HK-2 (cell line): ENCODE results near the gene RTP3.

ENCODE experiments used
- DNase-seq: peaks from one replicate; pipeline ENCODE4 v3.0.0-alpha.2; 2018; ENCODE audit not compliant: unreplicated experiment

RTP3 gene

DNA sequence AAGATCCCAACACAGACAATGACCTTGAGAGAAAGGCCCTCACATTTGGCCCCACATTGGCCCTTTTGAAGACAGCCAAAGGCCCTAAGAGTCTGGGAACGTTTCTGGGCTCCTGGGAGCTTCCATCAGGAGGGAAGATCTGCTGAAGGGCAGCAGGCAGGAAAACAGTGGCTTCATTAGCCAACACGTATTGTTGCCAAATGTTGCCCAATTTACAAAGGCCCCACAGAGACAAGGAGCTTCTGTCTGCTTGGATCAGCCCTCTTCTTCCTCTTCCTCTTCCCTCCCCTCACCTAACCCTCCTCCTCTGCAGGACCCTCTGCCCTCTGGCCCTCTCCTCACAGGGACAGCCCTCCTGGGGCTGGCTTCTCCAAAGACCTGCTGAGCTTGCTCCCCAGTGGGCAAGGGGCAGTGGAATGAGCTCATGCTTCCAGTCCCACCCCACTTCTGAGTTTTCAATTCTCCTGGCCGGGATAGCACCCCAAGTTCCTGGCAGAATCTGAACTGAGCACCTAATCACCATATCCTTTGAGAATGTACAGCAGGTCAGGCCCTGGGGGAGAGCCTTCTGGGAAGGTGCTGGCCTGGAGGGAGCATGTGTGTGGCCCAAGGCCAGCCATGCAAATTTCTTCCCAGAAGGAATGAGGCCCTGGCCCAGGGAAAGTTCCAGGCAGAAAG, 28.0 kb upstream of the RTP3 start:
- no peak for DNase-seq

DNA sequence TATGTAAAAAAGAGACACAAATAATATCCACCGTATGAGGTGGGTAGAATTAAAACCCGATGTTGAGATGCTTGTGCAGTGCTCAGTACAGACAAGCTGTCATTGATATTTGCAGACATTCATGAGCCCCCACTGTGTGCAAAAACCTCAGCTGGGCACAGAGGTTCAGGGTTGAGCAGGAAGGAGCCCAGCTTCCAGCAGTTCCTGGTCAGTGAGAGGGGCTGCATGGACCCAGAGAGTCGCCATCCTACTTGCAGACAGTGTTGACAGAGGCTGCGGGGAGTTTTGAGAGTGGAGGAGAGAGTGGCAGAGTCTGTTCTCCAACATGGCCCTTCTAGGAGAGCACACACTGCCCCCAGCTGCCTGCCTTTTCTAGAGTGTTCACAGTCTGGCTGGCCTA, 26.9 kb upstream of the RTP3 start:
- DNase-seq, result no peak

DNA sequence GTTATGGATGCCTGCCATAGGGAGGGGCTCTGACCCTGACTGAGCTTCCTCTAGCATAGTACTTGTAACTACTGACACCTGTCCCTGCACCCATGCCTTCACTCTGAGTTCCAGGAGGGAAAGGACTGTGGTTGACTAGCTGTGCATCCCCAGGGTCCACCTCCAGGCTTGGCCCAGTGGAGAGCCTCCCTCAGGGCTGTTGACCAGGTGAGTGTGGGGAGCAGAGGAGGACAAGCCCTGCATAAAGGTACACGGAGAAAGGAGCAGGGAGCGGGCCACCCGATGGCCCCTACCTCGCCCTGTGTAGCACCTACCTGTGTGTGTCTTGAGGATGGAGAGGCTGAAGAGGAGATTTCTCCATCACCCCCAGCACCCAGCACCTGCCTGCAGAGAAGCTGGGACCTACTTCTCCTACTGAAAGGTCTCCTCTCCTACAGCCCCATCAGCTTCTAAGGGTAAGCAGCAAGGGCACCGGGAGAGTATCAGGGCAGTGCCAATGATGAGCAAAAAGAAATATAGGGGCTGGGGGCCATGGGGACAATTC, 26.3 kb upstream of the RTP3 start:
- no peak for DNase-seq

DNA sequence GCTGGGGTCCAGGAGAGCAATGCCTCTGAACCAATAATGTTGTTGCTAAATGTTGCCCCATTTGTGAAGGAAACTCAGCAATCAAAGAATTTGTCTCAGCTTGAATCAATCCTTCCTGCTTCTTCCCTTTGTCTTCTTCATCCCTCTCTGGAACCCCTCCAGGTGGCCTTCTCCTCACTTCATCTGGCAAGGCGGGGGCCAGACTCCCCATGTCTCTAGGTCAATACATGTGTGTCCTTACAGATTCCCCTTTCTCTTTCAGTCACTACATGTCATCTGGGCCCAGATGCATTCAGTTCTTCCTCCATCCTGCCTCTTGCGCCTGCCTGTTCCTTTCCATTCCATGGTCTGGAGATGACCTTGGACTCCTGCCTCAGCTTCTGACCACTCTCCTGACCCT, 25.0 kb upstream of the RTP3 start:
- DNase-seq, result no peak

DNA sequence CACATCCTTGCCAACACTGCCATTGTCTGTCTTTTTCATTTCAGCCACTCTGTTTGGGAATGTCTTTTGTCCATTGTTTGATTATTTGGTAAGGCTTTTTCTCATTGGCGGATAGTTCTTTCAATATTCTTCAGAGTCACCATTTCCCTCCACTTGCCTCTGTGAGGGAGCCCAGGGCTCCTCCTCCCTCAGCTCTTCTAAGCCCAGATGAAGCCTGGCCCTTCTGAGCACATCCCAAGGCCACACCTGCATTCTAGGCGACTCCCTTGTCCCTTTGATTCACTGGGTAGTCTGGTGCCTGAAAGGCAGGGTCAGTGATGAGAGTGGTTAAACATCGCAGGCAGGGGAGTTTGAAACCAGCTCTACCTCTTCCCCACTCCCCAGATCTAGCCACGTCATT, 20.6 kb upstream of the RTP3 start:
- DNase-seq, result no peak

DNA sequence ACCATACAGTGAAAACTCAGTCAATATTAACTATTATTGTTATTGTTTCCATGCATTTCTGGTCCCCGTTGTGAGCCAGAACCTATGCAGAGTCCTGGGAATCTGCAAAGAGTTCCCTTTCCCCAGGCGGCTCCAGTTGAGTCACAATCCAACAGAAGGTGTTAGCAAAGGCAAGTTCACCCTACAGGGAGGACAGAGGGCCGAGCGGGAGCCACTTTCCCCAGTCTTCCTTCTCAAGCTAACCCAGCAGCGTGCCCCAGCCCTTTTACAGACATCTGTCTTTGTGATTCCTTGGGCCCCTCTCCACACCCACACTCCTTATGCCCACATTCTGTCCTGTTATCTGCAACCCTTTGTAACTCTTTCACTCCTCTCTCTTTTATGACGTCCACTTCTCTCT, 20.0 kb upstream of the RTP3 start:
- DNase-seq, result no peak

DNA sequence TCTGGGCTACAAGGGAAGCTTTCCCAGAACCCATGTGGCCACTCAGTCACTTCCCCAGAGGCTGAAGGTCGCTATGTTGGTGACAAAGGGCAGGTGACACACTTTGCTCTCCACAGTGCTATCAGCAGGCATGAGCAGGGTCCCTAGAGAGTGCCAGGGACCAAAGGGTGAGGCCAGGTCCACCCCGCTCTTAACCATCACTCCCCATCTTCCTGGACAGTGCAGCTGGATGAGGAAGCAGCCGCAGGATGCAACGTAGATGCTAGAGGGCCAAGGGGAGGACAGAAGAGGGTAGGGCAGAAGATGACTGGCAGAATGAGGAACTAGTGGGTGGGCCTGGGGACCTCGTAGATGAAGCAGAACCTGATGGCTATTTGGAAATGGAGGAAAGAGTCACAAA, 19.4 kb upstream of the RTP3 start:
- DNase-seq, result no peak

DNA sequence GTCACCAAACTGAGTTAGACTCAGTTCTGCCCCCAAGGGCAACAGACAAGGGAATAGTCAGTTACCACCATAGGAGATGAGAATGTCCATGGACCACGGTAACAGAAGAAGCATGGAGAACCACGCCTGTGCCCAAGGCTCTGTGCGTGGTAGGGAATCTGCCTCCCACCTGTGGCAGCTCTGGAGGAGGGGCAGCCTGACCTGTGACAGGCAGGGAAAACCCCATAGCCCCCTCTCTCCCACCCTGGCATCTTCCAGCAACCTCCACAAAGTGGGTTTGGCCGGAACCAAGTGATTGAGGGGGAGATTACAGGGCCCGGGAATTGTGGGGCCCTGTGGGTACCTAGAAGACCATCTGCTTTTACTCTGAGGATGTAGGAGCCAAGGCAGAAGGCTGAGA, 18.8 kb upstream of the RTP3 start:
- DNase-seq, result no peak

DNA sequence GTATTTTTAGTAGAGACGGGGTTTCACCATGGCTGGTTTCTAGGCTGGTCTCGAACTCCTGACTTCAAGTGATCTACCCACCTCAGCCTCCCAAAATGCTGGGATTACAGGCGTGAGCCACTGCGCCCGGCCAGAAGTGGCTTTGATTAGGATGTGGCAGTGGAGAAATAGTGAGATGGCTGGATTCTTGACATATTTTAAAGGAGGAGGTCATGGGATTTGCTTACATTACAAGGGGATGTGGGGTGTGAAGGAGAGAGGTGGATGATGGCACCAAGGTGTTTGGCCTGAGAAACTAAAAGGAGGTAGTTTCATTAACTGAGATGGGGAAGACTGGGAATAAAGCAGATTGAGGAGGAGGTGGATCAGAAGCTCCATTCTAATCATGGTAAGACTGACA, 18.1 kb upstream of the RTP3 start:
- no peak for DNase-seq

DNA sequence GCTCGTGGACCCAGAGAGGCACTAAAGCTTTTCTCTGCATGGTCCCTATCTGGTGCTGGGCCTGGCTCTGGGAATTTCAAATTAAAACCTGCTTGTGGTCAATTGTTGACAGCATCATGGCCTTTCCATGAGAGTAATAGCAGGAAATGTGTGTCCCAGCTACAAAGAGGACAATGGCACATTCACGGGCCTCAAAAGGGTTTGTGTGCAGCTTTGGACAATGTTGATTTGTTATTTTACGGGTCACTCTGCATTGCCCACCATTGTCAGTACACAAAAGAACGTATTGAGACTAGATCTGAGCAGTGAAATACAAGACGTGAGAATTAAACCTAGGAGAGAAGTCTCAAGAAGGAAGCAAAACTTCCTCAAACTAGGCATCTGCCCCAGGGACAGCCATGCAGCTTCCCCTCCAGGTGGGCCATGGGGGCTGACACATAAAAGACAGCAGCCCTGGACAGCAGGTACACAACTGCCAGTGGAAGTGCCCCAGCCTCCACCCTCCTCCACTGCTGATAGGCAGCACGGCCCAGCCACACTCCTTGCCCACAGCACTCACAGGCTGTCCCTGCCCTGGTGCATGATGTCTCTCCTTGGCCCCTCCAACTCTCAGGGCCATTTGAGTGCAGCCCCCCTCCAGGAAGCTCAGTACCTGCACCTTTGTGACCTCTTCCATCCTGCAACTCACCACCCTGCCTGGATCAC, 17.1 kb upstream of the RTP3 start:
- DNase-seq, result no peak

DNA sequence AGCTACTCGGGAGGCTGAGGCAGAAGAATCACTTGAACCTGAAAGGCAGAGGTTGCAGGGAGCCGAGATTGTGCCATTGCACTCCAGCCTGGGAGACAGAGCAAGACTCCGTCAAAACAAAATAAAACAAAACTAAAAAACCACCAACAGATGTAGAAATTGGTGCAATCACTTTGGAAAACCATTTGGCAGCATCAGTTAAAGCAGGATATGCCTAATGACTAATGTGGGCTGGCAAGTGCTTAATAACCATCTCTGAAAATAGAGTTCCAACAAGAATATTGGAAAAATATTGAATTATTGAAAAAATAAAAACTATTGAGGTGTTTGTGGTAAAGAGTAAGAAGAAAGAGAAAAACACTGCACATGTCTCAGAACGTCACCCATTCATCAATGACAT, 16.1 kb upstream of the RTP3 start:
- no peak for DNase-seq

DNA sequence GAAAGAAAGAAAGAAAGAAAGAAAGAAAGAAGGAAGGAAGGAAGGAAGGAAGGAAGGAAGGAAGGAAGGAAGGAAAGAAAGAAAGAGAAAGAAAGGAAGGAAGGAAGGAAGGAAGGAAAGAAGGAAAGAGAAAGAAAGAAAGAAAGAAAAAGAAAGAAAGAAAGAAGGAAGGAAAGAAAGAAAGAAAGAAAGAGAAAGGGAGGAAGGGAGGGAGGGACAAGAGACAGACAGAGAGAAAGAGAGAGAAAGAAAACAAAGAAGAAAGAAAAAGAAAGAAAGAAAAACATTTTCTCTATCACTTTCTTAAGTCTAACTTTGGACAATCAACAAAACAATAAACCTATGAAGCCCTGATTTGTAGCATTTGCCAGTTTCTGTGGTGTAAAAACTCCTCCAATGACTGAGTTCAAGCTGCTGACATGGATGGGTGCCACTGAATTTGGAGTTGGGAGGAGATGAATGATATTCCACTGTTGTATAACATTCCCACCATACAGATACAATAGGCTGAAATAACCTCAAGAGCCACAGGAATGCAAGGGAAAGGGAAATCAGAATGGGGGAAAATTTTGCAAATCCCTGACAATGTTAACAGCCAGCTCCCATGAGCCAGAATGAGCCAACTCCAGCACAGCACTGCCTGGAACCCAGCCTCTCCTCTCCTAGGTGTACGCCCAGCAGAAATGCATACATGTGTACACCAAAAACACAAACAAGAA, 15.0 kb upstream of the RTP3 start:
- no peak for DNase-seq

DNA sequence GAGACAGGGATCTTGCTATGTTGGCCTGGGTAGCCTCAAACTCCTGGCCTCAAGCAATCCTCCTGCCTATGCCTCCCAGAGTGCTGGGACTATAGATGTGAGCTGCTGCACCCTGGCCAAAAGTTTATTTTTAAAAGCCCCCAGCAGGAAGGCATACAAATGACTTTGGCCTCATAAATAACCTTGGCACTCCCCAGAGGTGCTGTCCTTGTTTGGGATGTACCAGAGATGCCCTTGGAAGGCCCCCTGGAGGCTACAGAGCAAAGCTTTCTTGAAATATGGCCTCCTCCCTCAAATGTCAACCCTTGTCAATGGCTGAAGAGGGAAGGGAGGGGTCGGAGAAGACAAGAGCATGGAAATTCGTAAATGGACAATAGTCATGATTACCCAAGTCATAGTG, 14.0 kb upstream of the RTP3 start:
- no peak for DNase-seq

DNA sequence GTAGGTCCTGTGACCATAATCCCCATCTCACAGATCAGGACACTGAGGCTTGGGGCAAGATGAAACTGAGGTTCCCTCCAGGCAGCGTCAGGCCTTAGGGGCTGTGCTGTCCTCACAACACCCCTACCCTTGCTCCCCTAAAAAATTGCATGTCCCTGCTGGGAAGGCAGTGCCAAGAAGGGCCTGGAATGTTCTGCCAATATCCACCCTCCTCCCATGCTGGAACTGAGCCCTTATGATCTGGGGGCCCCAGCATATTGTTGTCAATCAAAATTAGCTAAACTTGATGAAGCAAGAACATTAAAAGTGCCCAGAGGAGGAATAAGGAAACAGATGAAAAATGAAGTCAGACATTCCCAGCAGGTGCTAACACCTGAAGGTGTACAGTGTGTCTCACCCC, 13.4 kb upstream of the RTP3 start:
- no peak for DNase-seq

DNA sequence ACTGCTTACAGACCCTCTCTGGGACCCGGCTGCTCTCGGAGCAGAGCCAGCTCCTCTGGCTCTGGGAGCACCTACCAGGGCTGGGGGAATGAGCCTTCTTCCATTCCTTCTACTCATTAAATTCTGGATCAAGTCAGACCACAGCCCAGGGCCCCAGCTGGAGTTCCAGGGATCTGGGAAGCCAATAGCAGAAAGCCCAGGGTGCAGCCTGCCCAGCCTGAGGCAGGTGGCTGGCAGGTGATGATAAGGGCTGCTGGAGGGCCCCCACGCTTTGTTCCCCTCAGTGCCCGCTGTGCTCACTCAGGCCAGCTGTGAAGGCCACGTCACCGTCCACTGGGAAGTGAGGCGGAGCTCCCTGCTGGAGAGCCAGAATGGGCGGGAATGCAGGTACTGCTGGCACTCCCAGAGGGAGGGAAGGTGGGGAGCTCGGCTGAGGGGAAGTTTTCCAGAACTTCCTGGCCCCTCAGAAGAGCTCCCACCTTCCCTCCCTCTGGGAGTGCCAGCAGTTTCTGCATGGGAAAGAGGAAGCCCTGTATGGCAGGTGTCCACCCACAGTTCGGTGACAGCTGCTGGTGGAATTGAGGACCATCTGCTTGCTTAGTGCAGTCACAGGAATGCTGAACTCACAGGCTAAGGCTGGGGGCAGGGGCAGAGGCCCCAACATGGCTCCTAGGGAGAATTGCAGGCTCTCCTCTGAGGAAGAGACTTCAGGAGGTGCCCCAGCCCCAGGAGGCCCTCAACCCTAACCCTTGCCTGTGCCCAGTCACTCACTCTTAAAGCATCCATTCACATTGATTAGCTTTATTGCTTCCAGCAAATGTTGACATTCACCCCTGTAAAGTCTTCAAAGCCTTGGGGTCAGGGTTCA, 12.6 kb upstream of the RTP3 start:
- DNase-seq, result no peak

DNA sequence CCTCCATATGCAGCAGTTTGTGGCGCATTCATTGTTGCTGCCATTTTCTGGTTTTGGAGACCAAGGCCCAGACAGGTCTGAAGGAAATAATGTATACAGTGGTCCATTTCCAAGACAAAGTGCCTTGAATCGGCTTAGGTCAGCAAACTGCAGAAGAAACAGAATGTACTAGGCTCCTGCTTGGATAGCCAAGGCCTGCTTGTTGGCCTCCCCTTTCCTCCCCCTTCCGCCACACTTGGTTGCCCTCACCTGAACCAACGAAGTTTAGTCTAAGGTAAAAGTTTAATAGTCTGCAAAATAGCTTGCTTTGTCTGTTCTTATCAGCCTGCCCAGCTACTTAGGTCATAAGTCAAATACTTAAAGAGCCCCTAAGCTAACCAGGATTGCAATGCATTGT, 12.0 kb upstream of the RTP3 start:
- DNase-seq, result no peak

DNA sequence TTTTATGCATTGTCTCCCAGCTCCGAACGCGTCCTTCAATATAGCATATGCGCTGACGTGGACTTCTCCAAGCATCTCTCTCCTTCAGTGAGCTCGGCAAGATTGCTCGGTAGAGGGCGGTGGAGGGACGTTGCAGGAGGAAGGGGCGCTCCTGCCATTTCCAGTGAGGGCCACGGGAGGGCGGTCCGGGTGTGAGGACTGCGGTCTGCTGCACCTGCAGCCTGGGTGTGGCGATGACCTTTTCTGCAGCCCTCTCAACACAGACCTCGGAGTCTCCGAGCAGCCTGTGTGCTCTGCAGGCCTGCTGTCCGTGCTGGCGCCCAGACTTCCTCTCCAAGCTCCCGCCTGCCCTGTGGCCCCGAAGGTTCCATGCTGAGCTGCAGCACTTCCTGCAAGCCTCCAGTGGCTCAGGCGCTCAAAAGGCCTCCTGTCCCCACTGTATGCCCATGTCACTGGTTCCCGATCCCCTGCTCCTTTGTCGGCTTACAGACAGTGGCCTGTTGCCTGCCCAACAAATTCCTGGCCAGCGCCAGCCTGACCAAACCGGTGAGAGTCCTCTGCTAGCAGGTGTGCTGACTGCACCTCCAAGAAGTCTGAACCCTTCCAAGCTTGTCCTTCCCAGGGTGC, 8.9 kb upstream of the RTP3 start:
- DNase-seq, result peak; percentile 75

DNA sequence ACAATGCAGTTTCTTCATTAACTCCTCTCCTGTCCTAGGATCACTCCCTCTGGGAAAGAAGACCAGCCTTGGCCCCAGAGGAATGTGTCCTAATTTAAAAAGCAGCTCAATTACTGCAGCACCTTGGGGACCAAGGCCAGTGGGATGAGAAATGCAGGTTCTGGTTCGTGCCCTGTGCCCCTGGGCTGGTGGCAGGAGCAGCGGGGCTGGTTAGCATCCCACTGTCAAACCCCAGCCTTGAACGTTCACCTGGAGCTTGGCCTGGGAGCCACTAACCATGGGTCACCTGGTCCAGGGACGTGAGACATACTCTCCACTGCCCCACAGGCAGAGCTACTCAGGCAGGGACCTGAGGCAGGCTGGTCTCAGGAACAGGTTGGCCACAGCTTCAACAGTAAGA, 8.4 kb upstream of the RTP3 start:
- no peak for DNase-seq

DNA sequence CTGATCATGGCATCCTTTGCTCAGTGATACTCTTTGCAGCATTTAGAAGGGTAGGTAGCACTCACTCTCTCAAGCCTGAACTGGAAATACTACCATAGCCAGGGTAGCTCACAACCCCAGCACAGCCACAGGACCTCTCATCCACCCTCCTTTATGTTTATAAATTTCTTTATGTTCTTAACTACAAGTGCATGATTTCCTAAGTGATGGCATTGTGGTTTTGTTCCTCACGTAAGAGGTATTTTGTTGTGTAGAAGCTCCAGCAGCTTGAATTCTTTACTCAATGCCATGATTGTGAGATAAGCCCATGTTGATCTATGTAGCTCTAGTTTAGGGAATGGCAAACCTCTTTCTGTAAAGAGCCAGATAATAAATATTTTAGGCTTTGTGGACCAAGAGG, 7.9 kb upstream of the RTP3 start:
- DNase-seq, result no peak

DNA sequence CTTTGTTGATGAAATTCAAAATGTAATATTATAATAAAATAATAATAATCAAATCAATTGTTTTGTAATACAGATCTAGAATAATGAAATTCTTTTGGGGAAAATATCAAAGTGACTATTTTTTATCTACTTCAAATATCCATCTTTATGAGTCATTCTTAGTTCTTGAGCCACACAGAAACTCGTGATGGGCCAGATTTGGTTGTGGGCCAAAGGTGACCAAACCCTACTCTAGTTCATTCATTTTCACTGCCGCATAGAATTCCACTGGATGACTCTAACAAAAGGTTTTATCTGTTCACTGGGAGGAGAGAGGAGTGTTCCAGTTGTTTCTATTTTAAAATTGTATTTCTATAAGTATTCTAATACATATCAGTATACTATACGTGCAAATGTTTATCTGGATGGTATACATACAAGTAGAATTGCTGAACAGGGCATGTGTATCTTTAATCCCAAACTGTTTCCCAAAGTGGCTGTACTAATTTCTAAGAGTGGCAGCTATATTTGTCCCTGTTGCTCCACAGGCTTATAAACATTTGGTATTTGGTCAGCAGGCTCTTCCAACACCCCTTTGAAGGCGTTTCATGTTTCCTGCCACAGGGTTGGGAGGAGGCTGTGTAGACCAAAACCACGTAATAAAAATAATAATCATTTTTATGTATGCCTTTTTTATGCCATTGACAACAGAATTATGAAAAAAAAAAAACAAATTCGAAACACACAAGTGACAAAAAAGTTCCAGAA, 7.3 kb upstream of the RTP3 start:
- no peak for DNase-seq
